H9 (cell line): ENCODE results near the gene CEP112. TPM values are rescaled to one million over a fixed set of nuclear protein-coding genes. Genes with fewer than 3 reads are reported as not detected.

Experiments used
- DNase-seq: peaks from one replicate; pipeline ENCODE4 v3.0.0-alpha.2; 2017
- H2AFZ ChIP-seq: one replicate; pipeline ENCODE4 v1.6.1; 2013; ENCODE audit warnings: mild to moderate bottlenecking, low read length, control low read depth, moderate library complexity
- H2AK5ac ChIP-seq: 2 replicates; pipeline ENCODE4 v1.6.1; 2013; ENCODE audit warnings: low read length, control low read depth, mixed read lengths; ENCODE audit not compliant: insufficient read length
- H2BK120ac ChIP-seq: one replicate; pipeline ENCODE4 v1.6.1; 2013; ENCODE audit warnings: low read depth, mild to moderate bottlenecking, low read length, control low read depth, inconsistent platforms; ENCODE audit not compliant: poor library complexity, severe bottlenecking
- H2BK12ac ChIP-seq: 2 replicates; pipeline ENCODE4 v1.6.1; 2013; ENCODE audit warnings: low read length, control low read depth, mixed read lengths, low read depth; ENCODE audit not compliant: insufficient read length
- H2BK15ac ChIP-seq: 2 replicates; pipeline ENCODE4 v1.6.1; 2013; ENCODE audit warnings: low read depth, low read length, control low read depth
- H2BK20ac ChIP-seq: one replicate; pipeline ENCODE4 v1.6.1; 2013; ENCODE audit warnings: low read depth, mild to moderate bottlenecking, low read length, control low read depth, inconsistent platforms; ENCODE audit not compliant: poor library complexity, severe bottlenecking
- H2BK5ac ChIP-seq: 2 replicates; pipeline ENCODE4 v1.6.1; 2013; ENCODE audit warnings: low read length, control low read depth, mixed read lengths; ENCODE audit not compliant: insufficient read length
- H3K14ac ChIP-seq: 2 replicates; pipeline ENCODE4 v1.6.1; 2013; ENCODE audit warnings: low read length, control low read depth; ENCODE audit not compliant: insufficient read depth
- H3K18ac ChIP-seq: 2 replicates; pipeline ENCODE4 v1.6.1; 2013; ENCODE audit warnings: low read depth, mild to moderate bottlenecking, mixed read lengths, low read length, control low read depth; ENCODE audit not compliant: insufficient read length
- H3K23ac ChIP-seq: 2 replicates; pipeline ENCODE4 v1.6.1; 2013; ENCODE audit warnings: low read length, control low read depth, mixed read lengths, low read depth; ENCODE audit not compliant: insufficient read length
- H3K23me2 ChIP-seq: 2 replicates; pipeline ENCODE4 v1.6.1; 2013; ENCODE audit warnings: low read depth, mild to moderate bottlenecking, mixed read lengths, low read length, control low read depth; ENCODE audit not compliant: insufficient read length, poor library complexity, severe bottlenecking
- H3K27ac ChIP-seq: 2 replicates; pipeline ENCODE4 v1.5.1; 2013; ENCODE audit warnings: low read length, control low read depth, mixed read lengths, low read depth; ENCODE audit not compliant: insufficient read length
- H3K27me3 ChIP-seq: 2 replicates; pipeline ENCODE4 v1.6.1; 2013; ENCODE audit warnings: low read length, control low read depth, inconsistent platforms; ENCODE audit not compliant: insufficient read depth
- H3K4ac ChIP-seq: 2 replicates; pipeline ENCODE4 v1.6.1; 2013; ENCODE audit warnings: low read depth, mild to moderate bottlenecking, control low read depth, inconsistent platforms, low read length, moderate library complexity
- H3K4me1 ChIP-seq: 2 replicates; pipeline ENCODE4 v1.6.1; 2013; ENCODE audit warnings: low read length, control low read depth, inconsistent platforms; ENCODE audit not compliant: insufficient read depth
- H3K4me2 ChIP-seq: 2 replicates; pipeline ENCODE4 v1.6.1; 2013; ENCODE audit warnings: low read length, control low read depth, mixed read lengths; ENCODE audit not compliant: insufficient read length, insufficient read depth
- H3K56ac ChIP-seq: 2 replicates; pipeline ENCODE4 v1.6.1; 2013; ENCODE audit warnings: low read depth, mild to moderate bottlenecking, mixed read lengths, low read length, control low read depth; ENCODE audit not compliant: insufficient read length
- H3K79me1 ChIP-seq: 2 replicates; pipeline ENCODE4 v1.6.1; 2013; ENCODE audit warnings: low read depth, mild to moderate bottlenecking, moderate library complexity, low read length, control low read depth, inconsistent platforms; ENCODE audit not compliant: insufficient read depth, poor library complexity, severe bottlenecking
- H3K79me2 ChIP-seq: 2 replicates; pipeline ENCODE4 v1.6.1; 2013; ENCODE audit warnings: low read length, control low read depth, inconsistent platforms; ENCODE audit not compliant: insufficient read depth
- H3K9ac ChIP-seq: 2 replicates; pipeline ENCODE4 v1.6.1; 2013; ENCODE audit warnings: low read length, control low read depth, mixed read lengths; ENCODE audit not compliant: insufficient read length; ENCODE audit errors: extremely low read depth
- H3K9me3 ChIP-seq: one replicate; pipeline ENCODE4 v1.6.1; 2013; ENCODE audit warnings: low read depth, low read length, inconsistent platforms; ENCODE audit not compliant: control insufficient read depth
- H3T11ph ChIP-seq: one replicate; pipeline ENCODE4 v1.6.1; 2013; ENCODE audit warnings: mild to moderate bottlenecking, low read length, control low read depth, inconsistent platforms
- H4K20me1 ChIP-seq: one replicate; pipeline ENCODE4 v1.6.1; 2013; ENCODE audit not compliant: control insufficient read depth, insufficient read length, insufficient read depth
- H4K5ac ChIP-seq: 2 replicates; pipeline ENCODE4 v1.6.1; 2013; ENCODE audit warnings: low read depth, mild to moderate bottlenecking, mixed read lengths, low read length, control low read depth; ENCODE audit not compliant: insufficient read length
- H4K8ac ChIP-seq: replicated peaks from 2 replicates; pipeline ENCODE4 v1.6.1; 2013; ENCODE audit warnings: low read length, control low read depth, mixed read lengths, low read depth; ENCODE audit not compliant: insufficient read length
- H4K91ac ChIP-seq: 2 replicates; pipeline ENCODE4 v1.6.1; 2013; ENCODE audit warnings: low read depth, mild to moderate bottlenecking, moderate library complexity, mixed read lengths, low read length, control low read depth; ENCODE audit not compliant: insufficient read length
- H3K27ac Mint-ChIP-seq, 3 experiments: 2 replicates in 2 of 3; 3 replicates in 1 of 3; pipeline ENCODE4 v1.8.0; 2020 to 2021; ENCODE audit warnings: mixed read lengths in 3 of 3, mild to moderate bottlenecking in 1 of 3, moderate library complexity in 1 of 3
- H3K27me3 Mint-ChIP-seq: 2 replicates; pipeline ENCODE4 v1.8.0; 2021; ENCODE audit warnings: low read depth, mild to moderate bottlenecking, moderate library complexity, mixed read lengths
- H3K36me3 Mint-ChIP-seq, 3 experiments: 2 replicates in 2 of 3; 3 replicates in 1 of 3; pipeline ENCODE4 v1.8.0; 2020 to 2021; ENCODE audit warnings: low read depth in 3 of 3, mixed read lengths in 3 of 3; ENCODE audit not compliant: insufficient read depth in 1 of 3
- H3K4me1 Mint-ChIP-seq, 2 experiments: 2 replicates each; pipeline ENCODE4 v1.8.0; 2020; ENCODE audit warnings: mixed read lengths in 2 of 2
- H3K4me3 Mint-ChIP-seq, 2 experiments: 2 replicates in 1 of 2; 3 replicates in 1 of 2; pipeline ENCODE4 v1.8.0; 2020 to 2021; ENCODE audit warnings: mild to moderate bottlenecking in 2 of 2, mixed read lengths in 2 of 2, moderate library complexity in 1 of 2
- H3K9me3 Mint-ChIP-seq, 2 experiments: 2 replicates in 1 of 2; 3 replicates in 1 of 2; pipeline ENCODE4 v1.8.0; 2020; ENCODE audit warnings: mild to moderate bottlenecking in 2 of 2, mixed read lengths in 2 of 2, moderate library complexity in 1 of 2
- WGBS: extraction: QIAGEN DNeasy Blood & Tissue Kit; methylation state at CpG from one replicate; pipeline ENCODE4 v1.1.7; 2013; ENCODE audit warnings: missing lambda C conversion rate, low lambda C conversion rate, mixed read lengths; ENCODE audit not compliant: insufficient read length; ENCODE audit errors: extremely low coverage; 5-methylcytosine and 5-hydroxymethylcytosine counted together
- total RNA-seq: library from RNA; stranded (reverse); gene quantifications from 2 replicates; pipeline ENCODE4 v1.2.1, GENCODE V29; 2021
- TF ChIP-seq, protein P1 (sequence below): fragments of 200-600 bp; sonication (generic); conservative IDR thresholded peaks from 3 replicates; pipeline ENCODE4 v1.8.0; 2021; ENCODE audit warnings: antibody characterized with exemption, mild to moderate bottlenecking

The CEP112 gene
- total RNA-seq, 1 experiment from 2014 or later = 5.4 TPM

DNA sequence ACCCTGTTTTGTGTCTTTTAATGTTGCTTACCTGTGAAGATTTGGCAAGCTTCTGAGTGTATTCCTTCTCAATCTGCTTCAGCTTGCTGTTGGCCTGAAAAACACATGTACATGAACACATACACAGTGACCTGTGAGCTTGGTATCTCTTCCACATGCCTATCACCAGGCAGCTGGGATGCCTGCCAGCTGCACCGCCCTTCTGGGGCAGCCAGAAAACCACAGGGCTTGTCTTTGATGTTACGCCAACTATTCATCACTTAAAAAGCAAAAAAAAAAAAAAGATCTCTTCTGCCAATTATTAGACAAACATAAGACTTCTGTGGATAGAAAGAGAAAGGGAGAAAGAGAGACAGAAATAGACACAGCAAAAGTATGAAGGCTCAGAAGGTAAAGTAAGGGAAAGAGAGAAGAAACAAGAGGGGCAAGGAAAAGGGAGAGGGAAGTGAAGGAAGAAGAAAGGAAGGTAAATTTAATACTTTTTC, 441.3 kb downstream of the CEP112 start:
- H3K56ac ChIP-seq = no peak overlapping the region
- no peaks in the 10 kb centered on the region for H3K4me1 ChIP-seq
- no peak overlapping the region for H3K23ac ChIP-seq
- no peak overlapping the region for H4K91ac ChIP-seq
- H3K79me2 ChIP-seq = no peaks in the 10 kb centered on the region
- H3K23me2 ChIP-seq = no peaks in the 10 kb centered on the region
- no peaks in the 10 kb centered on the region for H3K27me3 ChIP-seq
- H2BK15ac ChIP-seq = no peak overlapping the region
- H3K14ac ChIP-seq = no peak overlapping the region
- no peak overlapping the region for H4K8ac ChIP-seq
- no peak overlapping the region for H3T11ph ChIP-seq
- H2BK120ac ChIP-seq = no peak overlapping the region
- H3K27me3 Mint-ChIP-seq = no peaks in the 10 kb centered on the region
- H2AFZ ChIP-seq = no peak overlapping the region
- H3K9ac ChIP-seq = no peak overlapping the region
- H3K9me3 ChIP-seq = no peaks in the 10 kb centered on the region
- H2BK5ac ChIP-seq = no peak overlapping the region
- no peak overlapping the region for H3K18ac ChIP-seq
- H3K4ac ChIP-seq = no peak overlapping the region
- no peak overlapping the region for H3K4me3 Mint-ChIP-seq
- no peaks in the 10 kb centered on the region for H3K79me1 ChIP-seq
- H2AK5ac ChIP-seq = no peak overlapping the region
- no peak overlapping the region for H3K27ac ChIP-seq
- H3K4me2 ChIP-seq = no peak overlapping the region
- no peak overlapping the region for H3K27ac Mint-ChIP-seq
- peaks cover 5 to 10% of the 10 kb centered on the region in 2 experiments; a peak in 2 of 4 replicates for H3K4me1 Mint-ChIP-seq
- no peaks in the 10 kb centered on the region for H3K9me3 Mint-ChIP-seq
- no peaks in the 10 kb centered on the region for H3K36me3 Mint-ChIP-seq
- TF ChIP-seq, protein P1, sequence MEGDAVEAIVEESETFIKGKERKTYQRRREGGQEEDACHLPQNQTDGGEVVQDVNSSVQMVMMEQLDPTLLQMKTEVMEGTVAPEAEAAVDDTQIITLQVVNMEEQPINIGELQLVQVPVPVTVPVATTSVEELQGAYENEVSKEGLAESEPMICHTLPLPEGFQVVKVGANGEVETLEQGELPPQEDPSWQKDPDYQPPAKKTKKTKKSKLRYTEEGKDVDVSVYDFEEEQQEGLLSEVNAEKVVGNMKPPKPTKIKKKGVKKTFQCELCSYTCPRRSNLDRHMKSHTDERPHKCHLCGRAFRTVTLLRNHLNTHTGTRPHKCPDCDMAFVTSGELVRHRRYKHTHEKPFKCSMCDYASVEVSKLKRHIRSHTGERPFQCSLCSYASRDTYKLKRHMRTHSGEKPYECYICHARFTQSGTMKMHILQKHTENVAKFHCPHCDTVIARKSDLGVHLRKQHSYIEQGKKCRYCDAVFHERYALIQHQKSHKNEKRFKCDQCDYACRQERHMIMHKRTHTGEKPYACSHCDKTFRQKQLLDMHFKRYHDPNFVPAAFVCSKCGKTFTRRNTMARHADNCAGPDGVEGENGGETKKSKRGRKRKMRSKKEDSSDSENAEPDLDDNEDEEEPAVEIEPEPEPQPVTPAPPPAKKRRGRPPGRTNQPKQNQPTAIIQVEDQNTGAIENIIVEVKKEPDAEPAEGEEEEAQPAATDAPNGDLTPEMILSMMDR = no peak
- no peaks in the 10 kb centered on the region for H4K20me1 ChIP-seq
- no peak overlapping the region for H2BK12ac ChIP-seq
- H4K5ac ChIP-seq = no peak overlapping the region
- no CpG with 5 or more reads among the region's 2 CpGs for WGBS
- no peak for DNase-seq
- no peak overlapping the region for H2BK20ac ChIP-seq
